GM18868 (cell line): ENCODE results near the gene ATP4B.
"Not testable (repeated sequence)": the region's sequence is repeated elsewhere in the genome, so short reads cannot be mapped to it uniquely, and the experiment has no call there.

Source experiments
- ATAC-seq: cut with Tn5 transposase; IDR thresholded peaks from one replicate; pipeline ENCODE4 v1.9.1; 2021; ENCODE audit warnings: mild to moderate bottlenecking, moderate library complexity; ENCODE audit not compliant: unreplicated experiment

The ATP4B gene

DNA sequence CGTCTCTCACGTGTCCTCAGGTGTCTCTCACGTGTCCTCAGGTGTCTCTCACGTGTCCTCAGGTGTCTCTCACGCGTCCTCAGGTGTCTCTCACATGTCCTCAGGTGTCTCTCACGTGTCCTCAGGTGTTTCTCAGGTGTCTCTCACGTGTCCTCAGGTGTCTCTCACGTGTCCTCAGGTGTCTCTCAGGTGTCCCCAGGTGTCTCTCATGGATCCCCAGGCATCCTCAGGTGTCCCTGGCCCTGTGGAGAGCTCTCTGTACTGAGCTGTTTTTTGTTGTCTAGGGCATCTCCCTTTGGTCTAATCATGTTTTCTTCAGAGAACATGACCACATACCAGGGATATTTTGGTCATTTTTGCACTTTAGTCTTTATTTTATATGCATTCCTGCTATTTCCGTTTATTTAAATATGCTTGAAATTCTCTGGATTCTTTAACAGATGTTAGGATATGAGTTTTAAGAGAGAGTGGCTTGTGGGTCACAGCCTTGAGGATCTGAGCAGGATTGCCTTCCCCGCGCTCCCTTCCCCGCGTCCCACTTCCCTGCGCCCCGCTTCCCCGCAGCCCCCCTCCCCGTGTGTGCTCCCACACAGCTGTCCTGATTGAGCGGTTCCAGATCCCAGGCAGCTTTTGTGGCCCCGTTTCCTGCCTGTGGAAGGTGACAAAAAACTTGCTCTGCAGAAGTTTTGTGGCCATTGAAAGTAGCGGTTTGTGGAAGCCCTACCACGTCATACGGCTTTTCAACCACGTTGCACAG, 31.9 kb downstream of the ATP4B start:
- no peak for ATAC-seq

- ATAC-seq: not testable (repeated sequence)
Measured at GRCh38 chr13:113624640-113625304, 33.2 kb downstream of the ATP4B start.

GRCh38 chr13:113624235-113624587, 33.8 kb downstream of the ATP4B start:
- ATAC-seq: no peak

DNA sequence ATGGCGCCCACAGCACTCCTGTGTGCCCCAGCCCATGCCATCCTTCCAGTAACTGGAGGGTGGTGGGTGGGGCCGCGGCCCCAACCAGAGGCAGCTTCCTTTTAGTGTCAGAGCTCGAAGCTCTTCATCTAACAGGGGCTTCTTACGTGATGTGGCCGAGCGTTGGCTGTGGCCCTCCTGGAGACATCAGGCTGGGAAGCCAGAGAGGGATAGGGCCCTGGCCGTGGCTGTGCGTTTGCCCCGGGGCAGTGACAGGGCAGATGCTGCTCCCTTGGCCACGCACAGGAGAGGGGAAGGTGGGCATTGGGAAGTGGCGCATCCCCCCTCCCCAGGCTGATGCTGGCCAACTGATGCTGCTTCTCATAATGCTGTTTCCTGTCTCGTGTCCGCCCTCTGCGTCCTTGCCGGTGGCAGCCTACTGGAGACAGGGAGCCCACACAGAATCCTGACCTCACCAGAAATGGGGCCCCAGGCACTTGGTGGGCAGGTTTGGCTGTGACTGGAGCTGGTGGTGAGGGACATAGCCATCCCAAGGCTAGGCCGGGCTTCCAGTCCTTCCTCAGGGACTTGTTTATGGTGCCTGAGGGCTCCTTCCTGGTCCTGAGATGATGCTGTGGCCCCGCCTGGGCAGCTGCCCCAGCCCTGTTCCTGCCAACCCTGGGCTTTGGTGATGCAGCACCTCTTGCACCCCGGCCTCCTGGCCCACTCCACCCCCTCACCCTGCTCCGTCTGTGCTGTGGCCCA, 34.3 kb downstream of the ATP4B start:
- no peak for ATAC-seq

GRCh38 chr13:113622791-113623490, 35.1 kb downstream of the ATP4B start:
- no peak for ATAC-seq

- ATAC-seq: not testable (repeated sequence)
Measured at GRCh38 chr13:113621986-113622550, 35.9 kb downstream of the ATP4B start.

- not testable (repeated sequence) for ATAC-seq
Measured at GRCh38 chr13:113621498-113621897, 36.5 kb downstream of the ATP4B start.

DNA sequence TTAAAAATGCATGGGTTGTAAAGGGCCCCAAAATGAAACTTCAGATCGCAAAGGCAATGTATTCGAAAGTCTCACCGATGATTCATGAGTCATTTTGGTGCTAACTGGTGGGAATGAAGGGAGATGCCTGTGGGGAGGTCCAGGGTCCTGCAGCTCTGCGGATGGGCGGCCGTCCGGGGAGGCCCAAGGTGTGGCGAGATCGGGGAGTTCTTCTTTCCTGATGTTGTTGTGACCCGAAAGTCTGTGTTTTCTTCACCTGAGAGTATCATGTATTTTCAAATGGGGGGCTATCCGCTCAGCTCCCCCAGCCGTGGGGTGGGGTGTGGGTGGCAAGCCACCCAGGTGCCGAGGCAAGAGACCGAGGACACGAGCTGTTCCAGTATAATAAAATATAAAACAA, 37.0 kb downstream of the ATP4B start:
- no peak for ATAC-seq

DNA sequence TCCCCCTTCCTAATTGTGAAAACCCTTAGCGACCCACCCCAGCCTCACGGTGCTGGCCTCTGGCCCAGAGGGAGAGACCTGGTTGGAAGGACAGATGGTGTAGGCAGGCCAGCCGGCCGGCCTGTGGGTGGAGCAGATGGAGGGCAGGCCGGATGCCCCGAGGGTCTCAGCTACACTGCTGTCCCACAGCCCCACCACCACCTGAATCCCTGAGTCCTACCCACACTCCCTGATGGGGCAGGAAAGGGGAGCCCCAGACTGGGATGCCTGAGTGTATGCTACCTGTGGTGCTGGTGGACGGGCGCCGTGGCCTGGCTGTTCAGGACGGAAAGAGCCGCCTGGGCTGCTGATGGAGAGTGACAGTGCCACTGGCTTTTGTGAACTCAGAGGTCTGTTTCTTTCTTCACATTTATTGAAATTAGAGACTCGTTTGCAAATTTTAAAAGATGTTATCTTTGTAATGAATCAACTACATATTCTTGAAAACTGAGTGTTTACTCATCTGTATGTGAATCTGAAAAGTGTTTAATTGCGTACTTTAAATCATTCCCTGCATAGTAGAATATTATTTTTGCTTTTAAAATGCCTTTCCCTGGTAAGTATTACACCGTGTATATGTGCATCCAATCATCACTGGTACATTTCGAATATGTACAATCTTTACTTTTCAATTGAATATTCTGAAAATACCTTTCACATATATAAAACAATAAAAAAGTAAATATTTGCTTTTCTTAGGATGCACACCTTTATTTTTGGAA, 37.8 kb downstream of the ATP4B start:
- ATAC-seq: no peak

- no peak for ATAC-seq
Measured at GRCh38 chr13:113618455-113618854, 39.5 kb downstream of the ATP4B start.

DNA sequence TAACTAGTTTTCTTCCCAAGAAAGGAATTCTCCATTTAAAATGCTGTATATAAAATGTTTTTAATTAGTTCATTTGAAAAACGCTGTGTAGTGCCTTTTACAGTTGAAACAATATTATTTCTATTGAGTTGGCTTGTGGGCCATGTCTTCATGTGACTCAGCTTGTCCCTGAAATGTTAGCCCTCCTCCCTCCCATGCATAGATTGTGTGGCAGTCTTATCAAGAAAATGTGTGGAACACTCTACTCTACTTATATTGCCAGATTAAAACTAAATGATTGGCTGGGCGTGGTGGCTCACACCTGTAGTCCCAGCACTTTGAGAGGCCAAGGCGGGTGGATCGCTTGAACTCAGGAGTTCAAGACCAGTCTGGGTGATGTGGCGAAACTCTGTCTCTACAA, 40.0 kb downstream of the ATP4B start:
- ATAC-seq: no peak

- no peak for ATAC-seq
Measured at GRCh38 chr13:113616991-113617749, 40.8 kb downstream of the ATP4B start.

DNA sequence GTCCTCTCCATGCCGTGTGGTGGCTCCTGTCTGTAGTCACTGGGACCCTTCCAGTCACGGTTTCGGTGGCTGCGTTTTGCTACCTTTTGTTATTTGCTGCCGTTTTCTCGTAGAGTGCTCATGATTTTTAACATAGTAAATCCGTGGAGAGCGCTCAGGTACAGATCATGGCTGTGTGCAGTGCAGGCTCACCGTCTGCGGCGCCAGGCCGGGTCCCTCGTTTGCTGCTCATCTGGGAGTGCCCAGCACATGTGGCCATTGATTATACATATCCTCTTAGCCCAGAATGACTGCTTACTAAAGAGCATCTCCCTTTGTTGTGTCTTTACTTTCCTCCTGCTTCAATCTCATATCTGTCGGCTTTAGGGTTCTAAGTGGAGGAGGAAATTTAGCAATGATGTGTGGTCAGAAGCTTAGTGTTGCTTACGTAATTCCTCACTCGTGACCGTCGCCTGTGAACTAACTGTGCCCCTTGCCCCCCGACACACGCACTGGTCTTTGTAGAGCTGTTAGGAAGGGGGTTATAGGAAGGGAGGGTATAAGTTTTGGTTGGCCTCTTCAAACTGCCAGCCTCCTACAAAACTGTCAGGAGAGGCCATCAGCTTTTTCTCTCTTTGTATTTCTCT, 41.6 kb downstream of the ATP4B start:
- ATAC-seq: no peak

- ATAC-seq: no peak
Measured at GRCh38 chr13:113613789-113614379, 44.1 kb downstream of the ATP4B start.

GRCh38 chr13:113612607-113613006, 45.4 kb downstream of the ATP4B start:
- ATAC-seq: no peak

- no peak for ATAC-seq
Measured at GRCh38 chr13:113611996-113612395, 46.0 kb downstream of the ATP4B start.

GRCh38 chr13:113610266-113610665, 47.7 kb downstream of the ATP4B start:
- no peak for ATAC-seq

- ATAC-seq: no peak
Measured at GRCh38 chr13:113609616-113610015, 48.4 kb downstream of the ATP4B start.
